Esophagus muscularis mucosa (tissue), 4 donors: Measurements from ENCODE around the gene IQSEC3. TPM values are rescaled to one million over a fixed set of nuclear protein-coding genes. Genes with fewer than 3 reads are reported as not detected.

Experiments
- DNase-seq: peaks from one replicate; pipeline ENCODE4 v3.0.0-alpha.2; 2017; ENCODE audit errors: extremely low spot score
- H3K27ac ChIP-seq, 4 donors: fragments of 200-600 bp; sonication (generic); replicated peaks in 1 of 4; 1 replicate in 3 of 4; 2 replicates in 1 of 4; pipeline ENCODE4 v1.5.1; 2016 to 2019; ENCODE audit warnings: mild to moderate bottlenecking in 1 of 4
- H3K27me3 ChIP-seq, 4 donors: fragments of 200-600 bp; sonication (generic); one replicate each; pipeline versions ENCODE4 v1.5.1 to v1.6.0; 2016 to 2019
- H3K36me3 ChIP-seq, 4 donors: fragments of 200-600 bp; sonication (generic); one replicate each; pipeline ENCODE4 v1.5.1; 2016 to 2019
- H3K4me1 ChIP-seq, 4 donors: fragments of 200-600 bp; sonication (generic); one replicate each; pipeline ENCODE4 v1.5.1; 2016 to 2019
- H3K4me3 ChIP-seq, 4 donors: fragments of 200-600 bp; sonication (generic); 1 replicate in 2 of 4; 2 replicates in 2 of 4; pipeline ENCODE4 v1.5.1; 2016 to 2019; ENCODE audit warnings: mild to moderate bottlenecking in 4 of 4, moderate library complexity in 1 of 4
- H3K9me3 ChIP-seq, 4 donors: fragments of 200-600 bp; sonication (generic); 1 replicate in 3 of 4; 2 replicates in 1 of 4; pipeline ENCODE4 v1.5.1; 2016 to 2019
- CTCF ChIP-seq, 3 experiments: fragments of 200-600 bp in 2 of 3; fragments of 450-650 bp in 1 of 3; sonication (generic) in 2 of 3; IDR thresholded peaks; one replicate each; pipeline ENCODE4 v1.5.1; 2017 to 2019; ENCODE audit warnings: antibody characterized with exemption in 3 of 3, mild to moderate bottlenecking in 2 of 3, moderate library complexity in 1 of 3
- EP300 ChIP-seq: sonication (generic); formaldehyde crosslinking; IDR thresholded peaks from one replicate; pipeline ENCODE4 v1.6.1; 2017; ENCODE audit warnings: antibody characterized with exemption
- POLR2A ChIP-seq: fragments of 450-650 bp; IDR thresholded peaks from one replicate; pipeline ENCODE4 v1.6.1; 2017; ENCODE audit warnings: antibody characterized with exemption, moderate library complexity, mild to moderate bottlenecking, low read depth
- POLR2AphosphoS5 ChIP-seq, 2 donors: sonication (generic); formaldehyde crosslinking; IDR thresholded peaks; one replicate each; pipeline ENCODE4 v1.6.1; 2017; ENCODE audit warnings: antibody characterized with exemption in 2 of 2
- WGBS: methylation state at CpG from one replicate; pipeline ENCODE4 v1.1.5; 2018; 5-methylcytosine and 5-hydroxymethylcytosine counted together
- intact Hi-C: fragments of 100-400 bp; cut with DNase I; formaldehyde crosslinking; loops from one replicate; pipeline ENCODE4 v1.15.1; 2023
- total RNA-seq, 4 donors: library from RNA; depleted of rRNA; stranded (reverse); fragments of >200 nt; gene quantifications; one replicate each; pipeline versions ENCODE4 v1.1.0 to v1.2.1, GENCODE V29; 2016

The IQSEC3 gene
- total RNA-seq, 4 donors from 2014 or later, result 0.26 to 2.3 (median 1.4) TPM

DNA sequence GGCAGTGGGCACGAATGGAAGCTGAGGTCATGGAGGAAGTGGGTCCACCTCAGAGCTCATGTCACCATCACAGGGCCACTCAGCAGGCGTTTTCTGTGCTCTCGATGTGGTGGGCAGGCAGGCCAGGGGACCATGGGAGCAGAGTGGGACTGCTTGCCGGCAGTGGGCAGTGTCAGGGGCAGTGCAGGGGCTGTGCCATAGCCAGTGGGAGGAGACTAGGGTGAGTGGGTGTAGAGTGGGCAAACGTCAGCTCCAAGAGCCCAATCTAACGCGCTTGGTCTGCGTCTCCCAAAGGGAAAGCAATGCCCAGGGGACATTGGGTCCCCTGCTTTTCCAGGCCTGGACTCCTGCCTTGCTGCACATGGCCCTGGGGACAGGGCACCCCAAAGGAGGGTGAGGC is 89.1 kb downstream of the IQSEC3 start:
- TF ChIP-seq POLR2A, result no peak
- no peak for TF ChIP-seq POLR2AphosphoS5 (IDR thresholded peaks at IDR 0.05)
- TF ChIP-seq CTCF (IDR thresholded peaks at IDR 0.05), result no peak
- no peak for TF ChIP-seq EP300
- no peak for DNase-seq
- WGBS, result 98% methylated on average over 7 of the region's 8 CpGs
- Histone ChIP-seq H3K9me3 (no peaks in the 10 kb centered on the region), H3K4me1 (peaks cover 0 to 8% (median 0%) of the 10 kb centered on the region in 4 donors), H3K4me3 (no peak overlapping the region), H3K27ac (no peak overlapping the region), H3K36me3 (no peaks in the 10 kb centered on the region), H3K27me3 (peaks cover 0 to 44% (median 0%) of the 10 kb centered on the region in 4 donors)
- intact Hi-C loops, result no loop called here

DNA sequence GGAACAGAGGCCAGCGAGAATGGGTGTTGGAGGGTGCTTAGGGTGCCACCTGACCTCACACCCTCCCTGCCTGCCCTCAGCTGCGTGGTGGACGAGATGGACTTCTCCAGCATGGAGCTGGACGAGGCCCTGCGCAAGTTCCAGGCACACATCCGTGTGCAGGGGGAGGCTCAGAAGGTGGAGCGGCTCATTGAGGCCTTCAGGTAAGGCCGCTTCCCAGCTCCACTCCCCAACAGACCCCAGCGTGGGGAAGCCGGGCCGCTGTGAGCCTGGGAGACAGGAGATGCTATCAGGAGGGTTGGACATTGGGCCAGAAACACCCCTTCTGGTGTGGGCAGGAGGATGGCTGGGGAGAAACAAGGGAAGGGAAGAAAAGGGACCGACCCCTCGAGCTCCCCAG is 90.4 kb downstream of the IQSEC3 start:
- 98% methylated on average over 7 of the region's 13 CpGs for WGBS
- Histone ChIP-seq H3K9me3 (no peaks in the 10 kb centered on the region), H3K27ac (no peak overlapping the region), H3K4me1 (peaks cover 0 to 8% (median 0%) of the 10 kb centered on the region in 4 donors), H3K4me3 (no peak overlapping the region), H3K27me3 (peaks cover 0 to 39% (median 0%) of the 10 kb centered on the region in 4 donors), H3K36me3 (no peaks in the 10 kb centered on the region)
- DNase-seq, result no peak
- intact Hi-C loops, result no loop called here
- no peak for TF ChIP-seq POLR2AphosphoS5 (IDR thresholded peaks at IDR 0.05)
- no peak for TF ChIP-seq EP300
- no peak for TF ChIP-seq POLR2A
- no peak for TF ChIP-seq CTCF (IDR thresholded peaks at IDR 0.05)

- H3K27me3 ChIP-seq, result peaks cover 0 to 36% (median 0%) of the 10 kb centered on the region in 4 donors
- no peaks in the 10 kb centered on the region for H3K9me3 ChIP-seq
- H3K27ac ChIP-seq, result no peak overlapping the region
- DNase-seq, result no peak
- no peaks in the 10 kb centered on the region for H3K36me3 ChIP-seq
- WGBS, result 92% methylated on average over 9 of the region's 12 CpGs
- H3K4me1 ChIP-seq, result peaks cover 0 to 8% (median 0%) of the 10 kb centered on the region in 4 donors
- intact Hi-C loops, result no loop called here
- no peak overlapping the region for H3K4me3 ChIP-seq
- no peak for TF ChIP-seq POLR2A
Measured at GRCh38 chr12:157644-158043, 91.1 kb downstream of the IQSEC3 start.

DNA sequence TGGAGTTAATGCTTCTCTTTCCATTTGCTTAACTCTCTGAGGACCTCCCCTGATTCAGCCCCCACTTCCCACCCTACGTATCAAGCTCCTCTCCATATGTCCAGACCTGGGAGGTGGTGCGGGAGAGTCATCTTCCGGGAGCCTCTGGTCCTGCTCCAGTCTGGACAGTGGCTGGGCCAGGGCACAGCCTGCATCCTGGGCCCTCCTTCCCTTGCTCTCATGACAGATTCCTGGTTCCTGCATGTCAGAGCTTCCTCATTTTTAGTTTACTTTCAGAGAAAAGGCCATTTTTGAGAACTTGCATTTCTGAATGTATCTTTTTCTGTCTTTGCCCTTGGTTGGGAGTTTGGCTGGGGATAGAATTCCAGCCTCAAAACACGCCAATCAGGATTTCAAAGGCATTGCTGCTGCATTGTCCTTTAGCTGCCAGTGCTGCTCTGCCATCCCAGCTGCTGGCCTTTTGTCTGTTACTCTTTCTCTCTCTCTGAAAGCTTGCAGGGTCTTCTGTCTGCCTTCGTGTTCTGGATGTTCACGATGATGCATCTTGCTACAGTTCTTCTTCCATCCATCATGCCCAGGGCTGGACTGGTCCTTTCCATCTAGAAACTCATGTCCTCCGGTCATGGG is 92.7 kb downstream of the IQSEC3 start:
- no peak overlapping the region for H3K27ac ChIP-seq
- DNase-seq, result no peak
- H3K9me3 ChIP-seq, result no peaks in the 10 kb centered on the region
- peaks cover 0 to 38% (median 0%) of the 10 kb centered on the region in 4 donors for H3K27me3 ChIP-seq
- H3K4me1 ChIP-seq, result no peaks in the 10 kb centered on the region
- WGBS, result 62% methylated on average over 7 of the region's 7 CpGs
- H3K36me3 ChIP-seq, result no peaks in the 10 kb centered on the region
- intact Hi-C loops, result no loop called here
- no peak for TF ChIP-seq CTCF (IDR thresholded peaks at IDR 0.05)
- TF ChIP-seq EP300, result no peak
- TF ChIP-seq POLR2AphosphoS5 (IDR thresholded peaks at IDR 0.05), result no peak
- TF ChIP-seq POLR2A, result no peak
- H3K4me3 ChIP-seq, result no peak overlapping the region

DNA sequence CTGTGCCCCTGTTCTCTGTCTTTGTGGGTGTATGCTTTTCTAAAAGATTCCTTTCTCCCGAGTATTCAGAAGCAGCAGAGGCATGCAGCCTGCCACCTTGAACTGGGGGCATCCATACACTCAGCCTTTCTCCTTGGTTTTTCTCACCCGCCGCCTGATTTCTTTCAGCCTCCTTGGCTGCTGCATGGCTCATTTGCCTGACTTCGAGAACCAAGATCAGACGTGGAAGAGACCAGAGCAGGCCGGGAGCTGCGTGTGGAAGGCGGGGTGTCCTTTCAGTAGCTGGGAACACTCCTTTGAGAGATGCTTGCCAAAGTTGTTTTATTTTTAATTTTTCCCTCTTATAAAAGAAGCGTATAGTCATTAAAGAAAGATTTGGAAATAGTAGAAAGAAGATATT is 94.3 kb downstream of the IQSEC3 start:
- H3K27me3 ChIP-seq, result peaks cover 0 to 40% (median 0%) of the 10 kb centered on the region in 4 donors
- no peak for DNase-seq
- no peak overlapping the region for H3K27ac ChIP-seq
- TF ChIP-seq EP300, result no peak
- TF ChIP-seq POLR2AphosphoS5 (IDR thresholded peaks at IDR 0.05), result no peak
- no peak for TF ChIP-seq CTCF (IDR thresholded peaks at IDR 0.05)
- TF ChIP-seq POLR2A, result no peak
- no peaks in the 10 kb centered on the region for H3K36me3 ChIP-seq
- intact Hi-C loops, result no loop called here
- H3K4me1 ChIP-seq, result no peaks in the 10 kb centered on the region
- no peaks in the 10 kb centered on the region for H3K9me3 ChIP-seq
- H3K4me3 ChIP-seq, result no peak overlapping the region
- WGBS, result 83% methylated on average over 9 of the region's 9 CpGs
